Stimulated activated CD4-positive, alpha-beta T cell treated with anti-CD3 and anti-CD28 coated beads, TNF-alpha, amount 100 ng/mL, for 24 hours (primary cell): ENCODE data around the gene AFAP1.
A peak's percentile ranks its signal among the peaks of the same experiment; 100 is the strongest.

Source experiments
- DNase-seq, 3 experiments: peaks; one replicate each; pipeline ENCODE4 v3.0.0-alpha.2; 2020; ENCODE audit warnings: low read depth in 3 of 3

AFAP1 gene, protein sequence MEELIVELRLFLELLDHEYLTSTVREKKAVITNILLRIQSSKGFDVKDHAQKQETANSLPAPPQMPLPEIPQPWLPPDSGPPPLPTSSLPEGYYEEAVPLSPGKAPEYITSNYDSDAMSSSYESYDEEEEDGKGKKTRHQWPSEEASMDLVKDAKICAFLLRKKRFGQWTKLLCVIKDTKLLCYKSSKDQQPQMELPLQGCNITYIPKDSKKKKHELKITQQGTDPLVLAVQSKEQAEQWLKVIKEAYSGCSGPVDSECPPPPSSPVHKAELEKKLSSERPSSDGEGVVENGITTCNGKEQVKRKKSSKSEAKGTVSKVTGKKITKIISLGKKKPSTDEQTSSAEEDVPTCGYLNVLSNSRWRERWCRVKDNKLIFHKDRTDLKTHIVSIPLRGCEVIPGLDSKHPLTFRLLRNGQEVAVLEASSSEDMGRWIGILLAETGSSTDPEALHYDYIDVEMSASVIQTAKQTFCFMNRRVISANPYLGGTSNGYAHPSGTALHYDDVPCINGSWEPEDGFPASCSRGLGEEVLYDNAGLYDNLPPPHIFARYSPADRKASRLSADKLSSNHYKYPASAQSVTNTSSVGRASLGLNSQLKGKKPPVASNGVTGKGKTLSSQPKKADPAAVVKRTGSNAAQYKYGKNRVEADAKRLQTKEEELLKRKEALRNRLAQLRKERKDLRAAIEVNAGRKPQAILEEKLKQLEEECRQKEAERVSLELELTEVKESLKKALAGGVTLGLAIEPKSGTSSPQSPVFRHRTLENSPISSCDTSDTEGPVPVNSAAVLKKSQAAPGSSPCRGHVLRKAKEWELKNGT

DNA sequence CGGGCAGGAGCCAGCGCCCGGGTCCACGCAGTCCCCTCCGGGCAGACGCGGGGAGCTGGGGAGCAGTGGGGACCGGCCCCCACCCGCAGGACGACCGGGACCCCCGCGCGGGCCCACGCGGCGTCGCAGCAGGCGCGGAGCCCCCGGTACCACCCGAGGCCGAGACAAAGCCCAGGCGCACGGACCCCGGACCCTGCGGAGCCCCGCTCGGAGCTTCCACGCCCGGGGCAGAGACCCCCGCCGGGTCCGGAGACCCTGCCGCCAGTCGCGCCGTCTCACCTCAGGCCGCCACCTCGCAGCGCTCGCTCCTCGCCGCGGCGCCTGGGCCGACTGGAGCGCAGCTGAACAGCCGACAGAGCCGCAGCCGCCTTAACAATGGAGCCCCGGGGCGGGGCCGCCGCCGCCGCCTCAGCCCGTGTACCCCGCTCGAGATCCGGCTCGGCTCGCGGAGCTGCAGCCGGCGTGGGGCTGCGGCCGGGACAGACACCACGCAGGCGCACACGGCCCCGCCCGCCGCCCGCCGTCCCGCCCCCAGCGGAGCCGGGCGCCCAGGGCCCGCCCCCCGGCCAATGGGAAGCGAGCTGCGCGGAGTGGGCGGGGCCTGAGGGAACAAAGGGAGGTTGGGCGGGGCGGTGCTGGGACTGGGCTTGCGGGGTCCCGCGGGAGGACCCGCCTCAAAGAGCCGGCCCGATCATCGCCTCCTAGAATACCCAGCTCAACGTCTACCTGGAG is at the start of gene AFAP1:
TSS of gene AFAP1 (minus strand) at position 485 of the 732 bp plus-strand sequence. CDS start 67,783 bp downstream, outside the sequence.
- DNase-seq = peak; percentile 74 to 85 (median 85)

DNA sequence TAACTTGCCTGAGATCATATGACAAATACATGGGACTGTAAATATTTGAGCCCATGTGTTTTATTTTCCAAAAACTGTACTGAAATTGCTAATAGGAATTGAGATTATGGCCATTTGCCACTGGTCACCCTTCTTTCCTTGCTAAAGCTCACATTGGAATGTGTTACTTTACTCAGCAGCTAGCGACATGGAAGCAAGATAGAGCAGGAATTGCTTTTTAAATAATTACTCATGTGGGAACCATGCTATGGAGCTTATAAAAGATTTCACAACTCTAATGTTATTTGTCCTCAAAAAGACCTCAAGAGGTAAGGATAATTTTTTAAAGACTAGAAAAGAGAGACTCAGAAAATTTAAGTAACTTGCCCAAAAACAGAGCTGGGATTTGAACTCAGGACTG is 48.8 kb upstream of the AFAP1 start:
- no peak for DNase-seq

DNA sequence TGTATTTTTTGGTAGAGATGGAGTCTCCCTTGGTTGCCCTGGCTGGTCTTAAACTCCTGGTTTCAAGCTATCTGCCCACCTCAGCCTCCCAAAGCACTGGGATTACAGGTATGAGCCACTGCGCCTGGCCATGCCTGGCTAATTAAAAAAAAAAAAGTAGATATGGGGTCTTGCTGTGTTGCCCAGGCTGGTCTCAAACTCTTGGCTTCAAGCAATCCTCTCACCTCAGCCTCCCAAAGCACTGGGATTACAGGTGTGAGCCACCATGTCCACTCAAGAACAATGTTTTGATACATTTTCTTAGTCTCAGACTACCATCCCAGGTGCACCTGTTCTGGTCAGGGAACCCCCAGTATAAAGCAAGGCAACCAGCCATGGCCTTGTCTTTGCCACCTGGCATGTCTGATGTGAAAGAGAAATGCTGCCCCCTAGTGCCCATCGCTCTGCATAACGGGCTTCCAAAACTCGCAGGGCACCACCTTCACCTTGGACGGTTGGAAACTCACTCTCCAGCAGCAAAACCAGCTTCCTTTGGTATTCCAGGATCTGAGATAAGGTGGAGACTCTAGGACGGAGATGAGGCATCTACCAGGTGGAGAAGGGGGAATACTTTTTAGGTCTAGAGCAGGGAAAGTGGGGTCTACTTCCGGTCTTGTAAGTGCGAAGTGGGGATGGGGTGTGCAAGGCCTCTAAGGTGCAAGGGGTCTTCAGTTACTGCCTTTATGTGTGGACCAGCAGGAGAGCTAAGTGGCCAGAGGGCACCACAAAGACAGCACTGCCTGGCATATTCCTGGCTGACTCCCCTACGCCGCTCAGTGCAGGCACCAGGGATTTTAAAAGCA is 47.7 kb upstream of the AFAP1 start:
- peak; percentile 65 to 74 (median 71) for DNase-seq

DNA sequence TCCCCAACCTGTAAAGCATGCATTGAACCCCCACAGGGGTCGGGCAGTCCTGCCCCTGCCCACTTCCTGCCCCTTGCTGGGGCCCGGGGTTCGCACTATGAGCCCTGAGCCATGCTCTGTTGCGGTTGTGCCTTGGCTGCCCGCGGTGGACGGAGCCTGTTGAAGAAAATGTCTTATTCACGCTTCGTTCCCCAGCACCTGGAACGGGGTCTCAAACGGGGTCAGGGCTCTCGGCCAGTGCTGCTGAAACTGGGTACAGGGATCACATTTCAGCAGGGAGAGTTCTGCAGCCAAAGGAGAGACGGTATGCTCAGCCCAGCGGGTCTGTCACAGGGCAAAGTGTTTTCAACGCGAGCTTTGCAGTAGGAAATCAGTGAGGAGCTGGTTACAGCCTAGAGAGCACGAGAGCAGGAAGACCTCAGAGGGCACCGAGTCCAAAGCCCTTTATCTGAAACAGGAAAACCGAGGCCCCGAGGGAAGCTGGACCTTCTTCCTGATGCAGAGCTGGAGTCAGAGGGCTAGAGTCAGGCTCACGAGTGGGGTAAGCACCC is 46.3 kb upstream of the AFAP1 start:
- DNase-seq = no peak

DNA sequence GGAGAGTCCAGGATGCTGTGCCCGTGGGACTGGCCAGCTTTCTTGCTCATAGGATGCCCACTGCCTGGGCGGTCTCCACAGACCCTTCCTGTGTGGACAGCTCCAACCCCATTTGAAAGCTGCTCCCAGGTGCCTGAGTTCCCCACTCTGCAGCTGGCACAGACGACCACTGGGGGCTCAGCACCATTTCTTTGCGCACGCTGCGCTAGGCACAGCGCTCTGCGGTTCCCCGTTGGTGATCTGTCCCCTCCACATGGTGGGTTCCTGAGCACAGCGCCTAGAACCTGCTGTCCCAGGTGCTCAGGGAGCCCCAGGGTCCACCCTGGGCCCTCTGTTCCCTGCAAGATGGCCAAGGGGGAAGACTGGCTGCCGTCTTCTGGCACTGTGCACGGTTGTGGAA is 45.4 kb upstream of the AFAP1 start:
- DNase-seq = no peak

- DNase-seq = no peak
Measured at GRCh38 chr4:7984286-7984925, 44.7 kb upstream of the AFAP1 start.

GRCh38 chr4:7983296-7983695 is 43.6 kb upstream of the AFAP1 start:
- no peak for DNase-seq

DNA sequence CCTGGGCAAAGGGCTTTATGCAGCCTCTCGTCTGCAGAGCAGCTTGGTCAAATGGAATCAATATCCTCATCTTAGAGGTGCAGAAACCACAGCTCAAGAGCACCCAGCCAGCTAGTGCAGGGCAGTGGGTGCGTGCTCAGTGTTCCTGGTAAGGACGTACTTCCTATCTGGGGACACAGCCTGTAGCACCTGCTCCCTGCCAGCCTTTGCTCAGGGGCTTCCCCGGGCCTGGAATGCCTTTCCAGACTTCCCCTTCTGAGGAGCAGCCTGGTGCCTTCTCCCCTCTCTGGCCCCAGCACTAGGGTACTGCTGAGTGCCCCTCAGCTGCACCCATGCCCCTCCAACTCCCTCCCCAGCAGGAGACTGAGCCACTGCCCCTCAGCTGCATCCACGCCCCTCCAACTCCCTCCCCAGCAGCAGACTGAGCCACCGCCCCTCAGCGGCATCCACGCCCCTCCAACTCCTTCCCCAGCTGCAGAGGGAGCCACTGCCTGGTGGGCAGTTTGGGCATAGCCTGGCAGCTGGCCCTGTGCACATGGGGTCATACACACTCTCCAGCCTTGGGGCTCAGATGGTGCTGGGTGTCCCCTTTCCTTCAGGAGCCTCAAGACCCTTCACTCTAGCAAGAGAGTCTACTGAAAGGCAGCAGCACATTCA is 42.2 kb upstream of the AFAP1 start:
- no peak for DNase-seq

GRCh38 chr4:7980036-7980435 is 40.4 kb upstream of the AFAP1 start:
- no peak for DNase-seq

GRCh38 chr4:7979652-7979968 is 39.9 kb upstream of the AFAP1 start:
- DNase-seq = no peak

- no peak for DNase-seq
Measured at GRCh38 chr4:7978907-7979651, 39.4 kb upstream of the AFAP1 start.

DNA sequence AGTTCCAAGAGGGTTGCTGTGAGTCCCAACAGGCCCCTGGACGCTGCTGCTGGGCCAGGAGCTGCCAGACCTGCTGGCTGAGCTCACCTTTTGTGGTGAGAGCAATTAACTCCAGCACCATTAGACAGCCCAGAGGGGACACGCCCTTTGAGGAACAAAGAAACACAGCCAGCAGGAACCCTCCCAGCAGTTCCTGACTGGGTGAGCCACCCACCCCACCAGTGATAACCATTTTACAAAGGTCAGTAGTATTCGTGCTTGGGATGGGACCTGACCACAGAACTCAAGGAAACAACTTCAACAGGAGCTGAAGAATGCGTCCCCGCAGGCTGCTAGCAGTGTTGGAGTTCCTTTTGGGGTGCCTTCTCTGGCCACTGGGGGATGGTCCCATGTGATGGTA is 38.8 kb upstream of the AFAP1 start:
- no peak for DNase-seq

DNA sequence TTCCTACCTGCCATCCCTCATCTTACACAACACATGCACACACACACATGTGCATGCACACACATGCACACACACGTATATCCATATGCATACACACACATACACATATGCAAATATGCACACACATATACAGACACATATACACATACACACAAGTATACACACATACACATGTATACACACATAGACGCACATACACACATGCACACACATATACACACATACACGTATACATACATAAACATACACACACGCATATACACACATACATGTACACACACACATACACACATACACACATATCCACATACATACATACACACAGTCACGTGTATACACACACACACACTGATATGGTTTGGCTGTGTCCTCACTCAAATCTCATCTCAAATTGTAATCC is 37.0 kb upstream of the AFAP1 start:
- DNase-seq = no peak

DNA sequence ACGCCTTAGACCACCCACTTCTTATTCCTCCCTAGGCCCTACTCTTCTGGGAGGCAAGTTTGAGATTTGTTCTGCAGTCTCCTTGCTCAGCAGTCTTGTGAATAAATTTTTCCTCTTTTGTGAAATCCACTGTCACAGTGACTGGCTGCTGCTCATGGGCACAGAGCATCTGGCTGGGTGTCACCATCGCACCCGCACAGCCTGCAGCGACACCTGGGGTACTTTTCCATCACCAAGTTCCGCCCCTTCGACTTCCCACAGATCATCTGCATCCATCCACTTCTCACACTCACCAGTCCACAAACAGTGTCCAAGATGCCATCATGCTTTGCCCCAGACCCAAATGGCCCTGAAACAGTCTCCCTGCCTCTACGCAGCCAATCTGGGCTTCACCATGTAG is 36.4 kb upstream of the AFAP1 start:
- no peak for DNase-seq

GRCh38 chr4:7974425-7974824 is 34.8 kb upstream of the AFAP1 start:
- no peak for DNase-seq

GRCh38 chr4:7973545-7973981 is 33.9 kb upstream of the AFAP1 start:
- no peak for DNase-seq

GRCh38 chr4:7971881-7972500 is 32.3 kb upstream of the AFAP1 start:
- DNase-seq = no peak

- no peak for DNase-seq
Measured at GRCh38 chr4:7971159-7971631, 31.5 kb upstream of the AFAP1 start.
